WTC11 (cell line): ENCODE measurements around the gene RAP1GAP. TPM values are rescaled to one million over a fixed set of nuclear protein-coding genes. Genes with fewer than 3 reads are reported as not detected.

ENCODE experiments used
- ATAC-seq: fragments of 200-7000 bp; cut with Tn5 transposase; 2 replicates; pipeline ENCODE4 v1.10.0; 2021; ENCODE audit warnings: mild to moderate bottlenecking, moderate library complexity
- CTCF ChIA-PET: fragments of 300-600 bp; sonication (Branson Sonifier 250); formaldehyde crosslinking; loops from one replicate; lab custom pipeline; 2021; ENCODE audit warnings: antibody characterized with exemption; lab: Charles Lee
- POLR2A ChIA-PET: fragments of 350-600 bp; sonication (Branson Sonifier 250); formaldehyde crosslinking; loops from one replicate; lab custom pipeline; 2021; ENCODE audit warnings: antibody characterized with exemption; lab: Charles Lee
- DNase-seq: peaks from one replicate; pipeline ENCODE4 v3.0.0; 2021; ENCODE audit warnings: low spot score
- H3K27ac Mint-ChIP-seq: 2 replicates; pipeline ENCODE4 v1.8.0; 2021; ENCODE audit warnings: mixed read lengths
- H3K27me3 Mint-ChIP-seq: 2 replicates; pipeline ENCODE4 v1.8.0; 2021; ENCODE audit warnings: low read depth, mild to moderate bottlenecking, moderate library complexity, mixed read lengths
- H3K36me3 Mint-ChIP-seq: 2 replicates; pipeline ENCODE4 v1.8.0; 2021; ENCODE audit warnings: mixed read lengths
- H3K4me1 Mint-ChIP-seq: 2 replicates; pipeline ENCODE4 v1.8.0; 2022; ENCODE audit warnings: mixed read lengths
- H3K4me3 Mint-ChIP-seq: 2 replicates; pipeline ENCODE4 v1.8.0; 2021; ENCODE audit warnings: mild to moderate bottlenecking, moderate library complexity, mixed read lengths
- H3K9me3 Mint-ChIP-seq: 2 replicates; pipeline ENCODE4 v1.8.0; 2021; ENCODE audit warnings: mixed read lengths
- ATF1 ChIP-seq: sonication (generic); formaldehyde crosslinking; IDR thresholded peaks from 2 replicates; pipeline ENCODE4 v1.8.1; 2023; ENCODE audit warnings: mild to moderate bottlenecking, moderate library complexity, missing genetic modification reagents
- FOXP1 ChIP-seq: sonication (generic); formaldehyde crosslinking; IDR thresholded peaks from 2 replicates; pipeline ENCODE4 v1.8.0; 2022; ENCODE audit warnings: missing genetic modification reagents, mild to moderate bottlenecking, moderate library complexity, borderline replicate concordance
- GABPB1 ChIP-seq: sonication (generic); formaldehyde crosslinking; IDR thresholded peaks from 2 replicates; pipeline ENCODE4 v1.8.1; 2023; ENCODE audit warnings: mild to moderate bottlenecking, missing genetic modification reagents
- JUN ChIP-seq: sonication (generic); formaldehyde crosslinking; IDR thresholded peaks from 2 replicates; pipeline ENCODE4 v1.8.0; 2023; ENCODE audit warnings: mild to moderate bottlenecking, missing genetic modification reagents
- MYBL2 ChIP-seq: sonication (generic); formaldehyde crosslinking; IDR thresholded peaks from 2 replicates; pipeline ENCODE4 v1.8.1; 2023; ENCODE audit warnings: mild to moderate bottlenecking, moderate library complexity, missing genetic modification reagents
- RELA ChIP-seq: sonication (generic); formaldehyde crosslinking; IDR thresholded peaks from 2 replicates; pipeline ENCODE4 v1.8.1; 2022; ENCODE audit warnings: missing genetic modification reagents, mild to moderate bottlenecking, borderline replicate concordance
- RORB ChIP-seq: fragments of 250-450 bp; sonication (Bioruptor Pico); IDR thresholded peaks from 2 replicates; pipeline ENCODE4 v1.9.0; 2021; ENCODE audit warnings: mild to moderate bottlenecking
- SOX15 ChIP-seq: fragments of 250-450 bp; sonication (Bioruptor Pico); IDR thresholded peaks from 2 replicates; pipeline ENCODE4 v1.9.0; 2021; ENCODE audit warnings: mild to moderate bottlenecking
- TCF7 ChIP-seq: sonication (generic); formaldehyde crosslinking; IDR thresholded peaks from 2 replicates; pipeline ENCODE4 v1.8.0; 2022; ENCODE audit warnings: mild to moderate bottlenecking, low read depth, missing genetic modification reagents, moderate library complexity
- TEAD4 ChIP-seq: sonication (generic); formaldehyde crosslinking; IDR thresholded peaks from 2 replicates; pipeline ENCODE4 v1.8.0; 2022; ENCODE audit warnings: mild to moderate bottlenecking, missing genetic modification reagents
- TP53 ChIP-seq: sonication (generic); formaldehyde crosslinking; IDR thresholded peaks from 2 replicates; pipeline ENCODE4 v1.8.1; 2023; ENCODE audit warnings: mild to moderate bottlenecking, missing genetic modification reagents
- ZNF423 ChIP-seq: fragments of 250-450 bp; sonication (Bioruptor Pico); IDR thresholded peaks from 2 replicates; pipeline ENCODE4 v2.1.2; 2022; ENCODE audit warnings: mild to moderate bottlenecking, moderate library complexity
- total RNA-seq: library from RNA; stranded (reverse); gene quantifications from 3 replicates; pipeline ENCODE4 v1.2.3, GENCODE V29; 2021
- TF ChIP-seq, protein P1 (sequence below): fragments of 250-450 bp; sonication (Bioruptor Pico); conservative IDR thresholded peaks from 2 replicates; pipeline ENCODE4 v1.9.0; 2021; ENCODE audit warnings: mild to moderate bottlenecking
- TF ChIP-seq, protein P2 (sequence below): sonication (generic); formaldehyde crosslinking; IDR thresholded peaks from 2 replicates; pipeline ENCODE4 v1.8.1; 2022; ENCODE audit warnings: mild to moderate bottlenecking, missing genetic modification reagents, moderate library complexity, borderline replicate concordance
- TF ChIP-seq, protein P3 (sequence below): sonication (generic); formaldehyde crosslinking; IDR thresholded peaks from 2 replicates; pipeline ENCODE4 v1.8.0; 2023; ENCODE audit warnings: mild to moderate bottlenecking, missing genetic modification reagents
- TF ChIP-seq, protein P4 (sequence below): sonication (generic); formaldehyde crosslinking; IDR thresholded peaks from 2 replicates; pipeline ENCODE4 v1.8.0; 2022; ENCODE audit warnings: mild to moderate bottlenecking, missing genetic modification reagents
- TF ChIP-seq, protein P5 (sequence below): sonication (generic); formaldehyde crosslinking; IDR thresholded peaks from 2 replicates; pipeline ENCODE4 v1.8.1; 2023; ENCODE audit warnings: mild to moderate bottlenecking, missing genetic modification reagents, moderate library complexity
- TF ChIP-seq, protein P6 (sequence below): sonication (generic); formaldehyde crosslinking; IDR thresholded peaks from 2 replicates; pipeline ENCODE4 v1.8.0; 2022; ENCODE audit warnings: mild to moderate bottlenecking, missing genetic modification reagents
- TF ChIP-seq, protein P7 (sequence below): fragments of 200-600 bp; IDR thresholded peaks from 2 replicates; pipeline ENCODE4 v1.8.0; 2022; ENCODE audit warnings: antibody characterized with exemption
- TF ChIP-seq, protein P8 (sequence below): sonication (generic); formaldehyde crosslinking; IDR thresholded peaks from 2 replicates; pipeline ENCODE4 v1.8.0; 2023; ENCODE audit warnings: missing genetic modification reagents
- TF ChIP-seq, protein P9 (sequence below): sonication (generic); formaldehyde crosslinking; IDR thresholded peaks from 2 replicates; pipeline ENCODE4 v1.8.1; 2023; ENCODE audit warnings: mild to moderate bottlenecking, missing genetic modification reagents

Gene RAP1GAP
- total RNA-seq, 1 experiment from 2014 or later, result 7.6 TPM

DNA sequence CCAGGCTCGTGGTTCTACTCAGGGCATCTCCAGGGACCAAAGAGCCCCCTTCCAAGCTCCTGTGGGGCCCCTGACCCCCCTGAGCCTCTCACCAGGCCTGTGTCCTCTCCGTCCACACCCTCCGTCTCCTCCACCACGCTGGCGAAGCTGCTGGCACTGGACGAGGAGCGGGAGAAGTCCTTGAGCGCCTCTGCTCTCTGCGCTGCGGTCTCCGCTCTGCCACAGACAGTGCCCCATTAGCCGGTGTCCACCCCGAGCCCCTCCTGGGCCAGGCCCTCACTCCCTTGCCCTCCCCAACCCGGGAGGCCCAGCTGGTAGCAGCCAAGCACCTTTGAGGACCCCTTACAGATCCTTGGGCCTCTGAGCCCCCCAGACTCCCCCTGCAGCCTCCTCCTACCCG lies 69.8 kb downstream of the RAP1GAP start:
- CTCF ChIA-PET, result no interaction called here
- TF ChIP-seq RORB (CRISPR knock-in tag), result no peak
- no peak for TF ChIP-seq JUN (CRISPR knock-in tag)
- TF ChIP-seq, protein P1, sequence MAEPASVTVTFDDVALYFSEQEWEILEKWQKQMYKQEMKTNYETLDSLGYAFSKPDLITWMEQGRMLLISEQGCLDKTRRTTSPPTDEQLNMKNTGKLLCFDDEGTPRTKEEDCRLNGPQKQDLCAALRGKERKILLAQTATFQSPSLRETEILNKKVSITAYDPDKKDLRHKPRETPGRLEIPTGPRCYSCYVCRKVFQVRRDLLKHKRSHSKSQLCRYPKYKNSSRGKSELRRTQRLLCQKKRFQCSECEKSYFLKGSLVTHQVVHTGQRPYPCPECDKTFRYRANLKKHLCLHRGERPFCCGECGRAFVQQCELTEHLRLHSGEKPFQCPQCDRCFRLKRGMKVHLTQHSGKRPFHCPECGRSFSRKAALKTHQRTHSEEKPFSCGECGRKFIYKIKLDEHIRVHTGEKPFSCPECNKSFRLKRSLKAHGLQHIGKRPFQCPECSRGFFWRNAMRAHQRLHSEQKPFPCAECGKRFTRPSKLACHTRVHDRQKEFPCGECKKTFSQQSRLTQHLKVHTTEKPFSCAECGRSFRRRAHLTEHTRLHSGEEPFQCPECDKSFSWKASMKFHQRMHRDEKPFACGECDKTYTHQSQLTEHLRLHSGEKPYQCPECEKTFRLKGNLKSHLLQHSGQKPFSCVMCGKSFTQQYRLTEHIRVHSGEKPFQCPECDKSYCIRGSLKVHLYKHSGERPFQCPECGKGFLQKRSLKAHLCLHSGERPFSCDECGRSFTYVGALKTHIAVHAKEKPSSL, result no peak
- no peak for TF ChIP-seq GABPB1 (CRISPR knock-in tag)
- TF ChIP-seq, protein P2, sequence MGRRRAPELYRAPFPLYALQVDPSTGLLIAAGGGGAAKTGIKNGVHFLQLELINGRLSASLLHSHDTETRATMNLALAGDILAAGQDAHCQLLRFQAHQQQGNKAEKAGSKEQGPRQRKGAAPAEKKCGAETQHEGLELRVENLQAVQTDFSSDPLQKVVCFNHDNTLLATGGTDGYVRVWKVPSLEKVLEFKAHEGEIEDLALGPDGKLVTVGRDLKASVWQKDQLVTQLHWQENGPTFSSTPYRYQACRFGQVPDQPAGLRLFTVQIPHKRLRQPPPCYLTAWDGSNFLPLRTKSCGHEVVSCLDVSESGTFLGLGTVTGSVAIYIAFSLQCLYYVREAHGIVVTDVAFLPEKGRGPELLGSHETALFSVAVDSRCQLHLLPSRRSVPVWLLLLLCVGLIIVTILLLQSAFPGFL (CRISPR knock-in tag), result no peak
- TF ChIP-seq SOX15 (CRISPR knock-in tag), result no peak
- TF ChIP-seq, protein P3, sequence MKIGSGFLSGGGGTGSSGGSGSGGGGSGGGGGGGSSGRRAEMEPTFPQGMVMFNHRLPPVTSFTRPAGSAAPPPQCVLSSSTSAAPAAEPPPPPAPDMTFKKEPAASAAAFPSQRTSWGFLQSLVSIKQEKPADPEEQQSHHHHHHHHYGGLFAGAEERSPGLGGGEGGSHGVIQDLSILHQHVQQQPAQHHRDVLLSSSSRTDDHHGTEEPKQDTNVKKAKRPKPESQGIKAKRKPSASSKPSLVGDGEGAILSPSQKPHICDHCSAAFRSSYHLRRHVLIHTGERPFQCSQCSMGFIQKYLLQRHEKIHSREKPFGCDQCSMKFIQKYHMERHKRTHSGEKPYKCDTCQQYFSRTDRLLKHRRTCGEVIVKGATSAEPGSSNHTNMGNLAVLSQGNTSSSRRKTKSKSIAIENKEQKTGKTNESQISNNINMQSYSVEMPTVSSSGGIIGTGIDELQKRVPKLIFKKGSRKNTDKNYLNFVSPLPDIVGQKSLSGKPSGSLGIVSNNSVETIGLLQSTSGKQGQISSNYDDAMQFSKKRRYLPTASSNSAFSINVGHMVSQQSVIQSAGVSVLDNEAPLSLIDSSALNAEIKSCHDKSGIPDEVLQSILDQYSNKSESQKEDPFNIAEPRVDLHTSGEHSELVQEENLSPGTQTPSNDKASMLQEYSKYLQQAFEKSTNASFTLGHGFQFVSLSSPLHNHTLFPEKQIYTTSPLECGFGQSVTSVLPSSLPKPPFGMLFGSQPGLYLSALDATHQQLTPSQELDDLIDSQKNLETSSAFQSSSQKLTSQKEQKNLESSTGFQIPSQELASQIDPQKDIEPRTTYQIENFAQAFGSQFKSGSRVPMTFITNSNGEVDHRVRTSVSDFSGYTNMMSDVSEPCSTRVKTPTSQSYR (CRISPR knock-in tag), result no peak
- TF ChIP-seq, protein P4, sequence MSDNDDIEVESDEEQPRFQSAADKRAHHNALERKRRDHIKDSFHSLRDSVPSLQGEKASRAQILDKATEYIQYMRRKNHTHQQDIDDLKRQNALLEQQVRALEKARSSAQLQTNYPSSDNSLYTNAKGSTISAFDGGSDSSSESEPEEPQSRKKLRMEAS (CRISPR knock-in tag), result no peak
- TF ChIP-seq FOXP1 (CRISPR knock-in tag), result no peak
- TF ChIP-seq TP53 (CRISPR knock-in tag), result no peak
- no peak for TF ChIP-seq TEAD4 (CRISPR knock-in tag)
- TF ChIP-seq, protein P5, sequence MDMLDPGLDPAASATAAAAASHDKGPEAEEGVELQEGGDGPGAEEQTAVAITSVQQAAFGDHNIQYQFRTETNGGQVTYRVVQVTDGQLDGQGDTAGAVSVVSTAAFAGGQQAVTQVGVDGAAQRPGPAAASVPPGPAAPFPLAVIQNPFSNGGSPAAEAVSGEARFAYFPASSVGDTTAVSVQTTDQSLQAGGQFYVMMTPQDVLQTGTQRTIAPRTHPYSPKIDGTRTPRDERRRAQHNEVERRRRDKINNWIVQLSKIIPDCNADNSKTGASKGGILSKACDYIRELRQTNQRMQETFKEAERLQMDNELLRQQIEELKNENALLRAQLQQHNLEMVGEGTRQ (CRISPR knock-in tag), result no peak
- TF ChIP-seq TCF7 (CRISPR knock-in tag), result no peak
- TF ChIP-seq ATF1 (CRISPR knock-in tag), result no peak
- TF ChIP-seq, protein P6, sequence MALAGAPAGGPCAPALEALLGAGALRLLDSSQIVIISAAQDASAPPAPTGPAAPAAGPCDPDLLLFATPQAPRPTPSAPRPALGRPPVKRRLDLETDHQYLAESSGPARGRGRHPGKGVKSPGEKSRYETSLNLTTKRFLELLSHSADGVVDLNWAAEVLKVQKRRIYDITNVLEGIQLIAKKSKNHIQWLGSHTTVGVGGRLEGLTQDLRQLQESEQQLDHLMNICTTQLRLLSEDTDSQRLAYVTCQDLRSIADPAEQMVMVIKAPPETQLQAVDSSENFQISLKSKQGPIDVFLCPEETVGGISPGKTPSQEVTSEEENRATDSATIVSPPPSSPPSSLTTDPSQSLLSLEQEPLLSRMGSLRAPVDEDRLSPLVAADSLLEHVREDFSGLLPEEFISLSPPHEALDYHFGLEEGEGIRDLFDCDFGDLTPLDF (CRISPR knock-in tag), result no peak
- TF ChIP-seq, all 79 proteins: peak for 0
- Mint-ChIP-seq H3K4me3 (no peak overlapping the region), H3K27ac (no peak overlapping the region), H3K9me3 (no peaks in the 10 kb centered on the region), H3K36me3 (no peaks in the 10 kb centered on the region), H3K4me1 (no peaks in the 10 kb centered on the region), H3K27me3 (no peaks in the 10 kb centered on the region)
- DNase-seq, result no peak
- POLR2A ChIA-PET, result no interaction called here
- ATAC-seq, result no peak

DNA sequence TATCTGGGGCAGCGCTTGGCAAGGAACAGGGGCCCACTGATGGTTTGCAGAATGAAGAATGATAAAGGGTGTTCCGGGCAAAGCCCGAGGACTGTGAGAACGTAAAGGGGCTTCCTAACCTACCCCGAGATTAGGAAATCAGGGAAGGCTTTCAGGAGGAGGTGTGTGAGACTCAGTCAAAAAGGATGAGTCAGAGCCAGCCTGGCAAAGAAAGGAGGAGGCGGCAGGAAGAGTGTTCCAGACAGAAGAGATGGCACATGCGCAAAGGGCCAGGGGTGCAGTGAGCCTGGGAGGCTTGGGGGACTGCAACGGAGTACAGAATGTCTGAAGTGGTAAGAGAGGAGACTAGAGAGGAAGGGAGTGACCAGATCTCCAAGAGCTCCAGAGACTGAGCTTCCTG lies 70.3 kb downstream of the RAP1GAP start:
- ChIA-PET CTCF (no interaction called here), POLR2A (no interaction called here)
- H3K27me3 Mint-ChIP-seq, result no peaks in the 10 kb centered on the region
- DNase-seq, result no peak
- no peaks in the 10 kb centered on the region for H3K4me1 Mint-ChIP-seq
- H3K4me3 Mint-ChIP-seq, result no peak overlapping the region
- peak overlapping the region; percentile 2; the same call in 1 of the 2 replicates for H3K27ac Mint-ChIP-seq
- no peak for ATAC-seq
- no peaks in the 10 kb centered on the region for H3K36me3 Mint-ChIP-seq
- no peaks in the 10 kb centered on the region for H3K9me3 Mint-ChIP-seq
- TF ChIP-seq MYBL2 (CRISPR knock-in tag) (no peak), ZNF423 (CRISPR knock-in tag) (no peak), RELA (CRISPR knock-in tag) (no peak)
- TF ChIP-seq, protein P7, sequence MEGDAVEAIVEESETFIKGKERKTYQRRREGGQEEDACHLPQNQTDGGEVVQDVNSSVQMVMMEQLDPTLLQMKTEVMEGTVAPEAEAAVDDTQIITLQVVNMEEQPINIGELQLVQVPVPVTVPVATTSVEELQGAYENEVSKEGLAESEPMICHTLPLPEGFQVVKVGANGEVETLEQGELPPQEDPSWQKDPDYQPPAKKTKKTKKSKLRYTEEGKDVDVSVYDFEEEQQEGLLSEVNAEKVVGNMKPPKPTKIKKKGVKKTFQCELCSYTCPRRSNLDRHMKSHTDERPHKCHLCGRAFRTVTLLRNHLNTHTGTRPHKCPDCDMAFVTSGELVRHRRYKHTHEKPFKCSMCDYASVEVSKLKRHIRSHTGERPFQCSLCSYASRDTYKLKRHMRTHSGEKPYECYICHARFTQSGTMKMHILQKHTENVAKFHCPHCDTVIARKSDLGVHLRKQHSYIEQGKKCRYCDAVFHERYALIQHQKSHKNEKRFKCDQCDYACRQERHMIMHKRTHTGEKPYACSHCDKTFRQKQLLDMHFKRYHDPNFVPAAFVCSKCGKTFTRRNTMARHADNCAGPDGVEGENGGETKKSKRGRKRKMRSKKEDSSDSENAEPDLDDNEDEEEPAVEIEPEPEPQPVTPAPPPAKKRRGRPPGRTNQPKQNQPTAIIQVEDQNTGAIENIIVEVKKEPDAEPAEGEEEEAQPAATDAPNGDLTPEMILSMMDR, result no peak
- TF ChIP-seq, protein P8, sequence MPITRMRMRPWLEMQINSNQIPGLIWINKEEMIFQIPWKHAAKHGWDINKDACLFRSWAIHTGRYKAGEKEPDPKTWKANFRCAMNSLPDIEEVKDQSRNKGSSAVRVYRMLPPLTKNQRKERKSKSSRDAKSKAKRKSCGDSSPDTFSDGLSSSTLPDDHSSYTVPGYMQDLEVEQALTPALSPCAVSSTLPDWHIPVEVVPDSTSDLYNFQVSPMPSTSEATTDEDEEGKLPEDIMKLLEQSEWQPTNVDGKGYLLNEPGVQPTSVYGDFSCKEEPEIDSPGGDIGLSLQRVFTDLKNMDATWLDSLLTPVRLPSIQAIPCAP (CRISPR knock-in tag), result no peak
- TF ChIP-seq, protein P4 (CRISPR knock-in tag), result no peak
- TF ChIP-seq, protein P9, sequence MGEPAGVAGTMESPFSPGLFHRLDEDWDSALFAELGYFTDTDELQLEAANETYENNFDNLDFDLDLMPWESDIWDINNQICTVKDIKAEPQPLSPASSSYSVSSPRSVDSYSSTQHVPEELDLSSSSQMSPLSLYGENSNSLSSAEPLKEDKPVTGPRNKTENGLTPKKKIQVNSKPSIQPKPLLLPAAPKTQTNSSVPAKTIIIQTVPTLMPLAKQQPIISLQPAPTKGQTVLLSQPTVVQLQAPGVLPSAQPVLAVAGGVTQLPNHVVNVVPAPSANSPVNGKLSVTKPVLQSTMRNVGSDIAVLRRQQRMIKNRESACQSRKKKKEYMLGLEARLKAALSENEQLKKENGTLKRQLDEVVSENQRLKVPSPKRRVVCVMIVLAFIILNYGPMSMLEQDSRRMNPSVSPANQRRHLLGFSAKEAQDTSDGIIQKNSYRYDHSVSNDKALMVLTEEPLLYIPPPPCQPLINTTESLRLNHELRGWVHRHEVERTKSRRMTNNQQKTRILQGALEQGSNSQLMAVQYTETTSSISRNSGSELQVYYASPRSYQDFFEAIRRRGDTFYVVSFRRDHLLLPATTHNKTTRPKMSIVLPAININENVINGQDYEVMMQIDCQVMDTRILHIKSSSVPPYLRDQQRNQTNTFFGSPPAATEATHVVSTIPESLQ, result no peak
